HL-60 (cell line): ENCODE measurements around the gene CDC6.

Experiments
- CTCF ChIP-seq: IDR thresholded peaks from one replicate; pipeline ENCODE4 v1.5.1; 2011; ENCODE audit warnings: low read length, control low read depth, inconsistent platforms; ENCODE audit not compliant: insufficient read depth
- GABPA ChIP-seq: IDR thresholded peaks from 2 replicates; pipeline ENCODE4 v1.6.1; 2012; ENCODE audit warnings: low read depth
- POLR2AphosphoS5 ChIP-seq: IDR thresholded peaks from 2 replicates; pipeline ENCODE4 v1.6.1; 2012; ENCODE audit warnings: low read depth
- SPI1 ChIP-seq: IDR thresholded peaks from 2 replicates; pipeline ENCODE4 v1.6.1; 2012; ENCODE audit warnings: low read depth, mild to moderate bottlenecking, borderline replicate concordance

- TF ChIP-seq CTCF, result no peak
- TF ChIP-seq SPI1, result no peak
- no peak for TF ChIP-seq POLR2AphosphoS5
- no peak for TF ChIP-seq GABPA
Observed at GRCh38 chr17:40347319-40348135, 59.8 kb downstream of the CDC6 start.
